IPS-18a (cell line): ENCODE data around the gene FBXL12.
"Not testable (repeated sequence)": the region's sequence is repeated elsewhere in the genome, so short reads cannot be mapped to it uniquely, and the experiment has no call there.

Experiments
- H3K27ac ChIP-seq: one replicate; pipeline ENCODE4 v1.5.1; 2013; ENCODE audit warnings: low read length
- H3K27me3 ChIP-seq: one replicate; pipeline ENCODE4 v1.6.1; 2013; ENCODE audit warnings: mild to moderate bottlenecking, low read length; ENCODE audit not compliant: control insufficient read depth, insufficient read depth
- H3K36me3 ChIP-seq: one replicate; pipeline ENCODE4 v1.6.1; 2013; ENCODE audit warnings: low read depth, low read length; ENCODE audit not compliant: control insufficient read depth
- H3K4me1 ChIP-seq: one replicate; pipeline ENCODE4 v1.6.1; 2013; ENCODE audit warnings: low read depth, low read length; ENCODE audit not compliant: control insufficient read depth
- H3K4me3 ChIP-seq: one replicate; pipeline ENCODE4 v1.5.1; 2013; ENCODE audit warnings: low read length
- H3K9ac ChIP-seq: one replicate; pipeline ENCODE4 v1.6.1; 2013; ENCODE audit warnings: mild to moderate bottlenecking, low read length, moderate library complexity
- H3K9me3 ChIP-seq: one replicate; pipeline ENCODE4 v1.6.1; 2013; ENCODE audit warnings: low read depth, low read length; ENCODE audit not compliant: control insufficient read depth

FBXL12 gene

GRCh38 chr19:9854282-9854846 lies 35.5 kb upstream of the FBXL12 start:
- H3K4me3 ChIP-seq, result no peak overlapping the region
- no peak overlapping the region for H3K9ac ChIP-seq
- no peak overlapping the region for H3K27ac ChIP-seq
- no peaks in the 10 kb centered on the region for H3K9me3 ChIP-seq
- H3K4me1 ChIP-seq, result no peaks in the 10 kb centered on the region
- H3K36me3 ChIP-seq, result peaks cover 16% of the 10 kb centered on the region
- H3K27me3 ChIP-seq, result no peaks in the 10 kb centered on the region

DNA sequence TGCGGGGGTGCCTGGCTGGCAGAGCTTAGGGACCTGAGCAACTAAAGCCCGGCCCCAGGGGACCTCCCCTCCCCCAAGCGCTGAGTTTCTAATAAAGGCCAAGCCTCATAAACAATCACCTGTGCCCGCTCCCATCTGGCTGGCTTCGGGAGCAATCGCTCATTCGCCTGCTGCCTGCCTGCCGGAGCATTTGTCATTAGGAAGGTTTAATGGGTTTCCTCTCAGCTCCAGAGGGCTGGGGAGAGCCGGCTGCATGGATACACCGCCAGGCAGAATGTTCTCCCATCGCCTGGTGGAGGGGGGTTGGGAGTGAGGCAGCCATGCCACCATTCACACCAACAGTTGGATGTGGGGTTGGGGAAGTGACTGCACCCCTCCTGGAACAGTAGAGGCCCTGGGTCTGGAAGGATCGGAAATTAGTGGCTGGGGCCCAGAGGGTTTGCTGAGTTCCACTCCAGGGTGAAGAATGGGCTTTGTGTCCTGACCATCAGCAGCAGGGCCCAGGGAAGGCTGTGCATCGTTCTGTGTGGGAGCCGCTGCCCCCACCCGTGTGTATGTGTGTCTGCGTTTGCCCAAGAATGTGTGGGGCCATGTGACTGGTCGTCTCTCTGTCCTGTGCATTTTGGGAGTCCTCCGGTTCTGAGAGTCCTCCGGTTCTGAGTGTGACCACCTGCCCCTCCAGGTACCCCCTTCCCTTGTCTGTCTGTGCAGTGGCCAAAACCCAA lies 31.5 kb upstream of the FBXL12 start:
- peaks cover 5% of the 10 kb centered on the region for H3K36me3 ChIP-seq
- H3K4me3 ChIP-seq, result no peak overlapping the region
- no peak overlapping the region for H3K9ac ChIP-seq
- no peaks in the 10 kb centered on the region for H3K9me3 ChIP-seq
- no peaks in the 10 kb centered on the region for H3K4me1 ChIP-seq
- no peak overlapping the region for H3K27ac ChIP-seq
- no peaks in the 10 kb centered on the region for H3K27me3 ChIP-seq

- no peak overlapping the region for H3K4me3 ChIP-seq
- H3K9me3 ChIP-seq, result no peaks in the 10 kb centered on the region
- no peak overlapping the region for H3K27ac ChIP-seq
- no peaks in the 10 kb centered on the region for H3K4me1 ChIP-seq
- no peak overlapping the region for H3K9ac ChIP-seq
- H3K36me3 ChIP-seq, result peaks cover 9% of the 10 kb centered on the region
- no peaks in the 10 kb centered on the region for H3K27me3 ChIP-seq
These were observed 30.9 kb upstream of the FBXL12 start for GRCh38 chr19:9849791-9850190.

GRCh38 chr19:9848762-9849161 lies 29.9 kb upstream of the FBXL12 start:
- Histone ChIP-seq H3K36me3 (peaks cover 12% of the 10 kb centered on the region), H3K9ac (no peak overlapping the region), H3K9me3 (no peaks in the 10 kb centered on the region), H3K4me3 (no peak overlapping the region), H3K4me1 (no peaks in the 10 kb centered on the region), H3K27me3 (no peaks in the 10 kb centered on the region), H3K27ac (no peak overlapping the region)

- Histone ChIP-seq H3K4me1 (no peaks in the 10 kb centered on the region), H3K9me3 (no peaks in the 10 kb centered on the region), H3K9ac (no peak overlapping the region)
These were observed 29.2 kb upstream of the FBXL12 start for GRCh38 chr19:9848060-9848459.

GRCh38 chr19:9847087-9847671 lies 28.3 kb upstream of the FBXL12 start:
- Histone ChIP-seq H3K4me3 (no peak overlapping the region), H3K27ac (no peak overlapping the region), H3K9me3 (no peaks in the 10 kb centered on the region), H3K4me1 (no peaks in the 10 kb centered on the region), H3K27me3 (no peaks in the 10 kb centered on the region), H3K36me3 (peaks cover 25% of the 10 kb centered on the region), H3K9ac (no peak overlapping the region)

More at GRCh38 chr19:9848060-9848459, 29.2 kb upstream of the FBXL12 start:
- H3K36me3 ChIP-seq, result peaks cover 17% of the 10 kb centered on the region
- no peak overlapping the region for H3K27ac ChIP-seq
- no peaks in the 10 kb centered on the region for H3K27me3 ChIP-seq
- H3K4me3 ChIP-seq, result no peak overlapping the region

DNA sequence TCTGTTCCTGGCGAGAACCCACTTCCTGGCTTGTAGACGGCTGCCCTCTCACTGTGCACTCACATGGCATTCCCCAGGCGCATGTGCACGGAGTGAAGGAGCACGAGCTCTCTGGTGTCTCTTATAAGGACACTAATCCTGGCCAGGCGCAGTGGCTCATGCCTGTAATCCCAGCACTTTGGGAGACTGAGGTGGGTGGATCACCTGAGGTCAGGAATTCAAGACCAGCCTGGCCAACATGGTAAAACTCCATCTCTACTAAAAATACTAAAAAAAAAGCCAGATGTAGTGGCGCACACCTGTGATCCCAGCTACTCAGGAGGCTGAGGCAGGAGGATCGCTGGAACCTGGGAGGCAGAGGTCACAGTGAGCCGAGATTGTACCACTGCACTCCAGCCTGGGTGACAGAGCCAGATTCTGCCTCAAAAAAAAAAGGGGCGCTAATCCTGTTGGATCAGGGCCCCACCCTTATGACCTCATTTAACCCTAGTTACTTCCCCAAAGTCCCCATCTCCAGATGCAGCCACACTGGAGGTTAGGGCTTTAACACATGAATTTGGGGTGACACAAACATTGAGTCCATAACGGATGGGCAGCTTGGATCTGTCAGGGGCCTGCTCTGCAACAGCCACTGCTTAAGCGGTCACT lies 24.9 kb upstream of the FBXL12 start:
- not testable (repeated sequence) for H3K27ac ChIP-seq, H3K4me3 ChIP-seq, H3K27me3 ChIP-seq, H3K9ac ChIP-seq, H3K9me3 ChIP-seq, H3K4me1 ChIP-seq
- peaks cover 44% of the 10 kb centered on the region for H3K36me3 ChIP-seq

DNA sequence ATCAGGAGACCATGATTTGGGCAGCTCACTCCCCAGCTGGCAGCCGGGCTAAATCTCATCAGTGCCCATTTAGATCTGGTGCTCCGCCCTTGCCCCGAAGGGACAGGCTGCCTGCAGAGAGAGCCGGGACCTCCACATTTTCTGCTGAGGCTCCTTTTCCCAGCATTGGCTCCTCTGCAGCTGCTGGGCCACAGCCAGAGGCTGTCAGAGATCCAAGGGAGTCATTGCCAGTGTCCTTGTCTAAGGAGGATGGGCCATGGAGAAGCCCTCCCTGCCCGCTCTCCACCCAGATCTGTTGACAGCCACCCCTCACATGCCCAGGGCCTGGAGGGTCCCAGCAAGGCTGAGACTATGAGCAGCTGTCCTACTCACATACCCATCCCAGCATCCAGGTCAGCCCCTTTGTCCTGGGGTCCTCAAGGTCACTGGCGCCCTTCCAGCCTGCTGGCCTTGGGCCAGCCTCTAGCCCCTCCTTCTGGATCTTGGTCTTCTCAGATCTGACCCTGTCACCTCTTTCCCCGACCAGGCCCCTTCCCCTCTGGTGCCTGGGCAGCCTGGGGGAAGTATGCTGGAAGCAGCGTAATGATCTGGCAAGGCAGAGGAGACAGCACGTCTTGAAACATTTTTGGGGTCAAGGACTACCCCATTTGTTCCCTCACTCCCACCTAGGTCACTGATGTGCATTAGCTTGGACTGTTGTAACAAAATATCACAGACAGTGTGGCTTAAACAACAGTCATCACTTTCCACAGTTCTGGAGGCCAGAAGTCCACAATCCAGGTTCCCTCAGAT lies 24.2 kb upstream of the FBXL12 start:
- Histone ChIP-seq H3K36me3 (peaks cover 48% of the 10 kb centered on the region), H3K27ac (no peak overlapping the region), H3K9me3 (no peaks in the 10 kb centered on the region)

GRCh38 chr19:9839415-9839814 lies 20.5 kb upstream of the FBXL12 start:
- peaks cover 4% of the 10 kb centered on the region for H3K4me1 ChIP-seq
- no peaks in the 10 kb centered on the region for H3K9me3 ChIP-seq
- peaks cover 41% of the 10 kb centered on the region for H3K36me3 ChIP-seq
- no peak overlapping the region for H3K9ac ChIP-seq
- no peak overlapping the region for H3K27ac ChIP-seq
- no peaks in the 10 kb centered on the region for H3K27me3 ChIP-seq
- H3K4me3 ChIP-seq, result no peak overlapping the region

More for the DNA sequence above, 24.2 kb upstream of the FBXL12 start:
- no peak overlapping the region for H3K9ac ChIP-seq
- H3K4me1 ChIP-seq, result no peaks in the 10 kb centered on the region
- H3K4me3 ChIP-seq, result no peak overlapping the region
- no peaks in the 10 kb centered on the region for H3K27me3 ChIP-seq

- H3K36me3 ChIP-seq, result peaks cover 34% of the 10 kb centered on the region
- H3K9ac ChIP-seq, result no peak overlapping the region
- H3K27ac ChIP-seq, result no peak overlapping the region
- peaks cover 4% of the 10 kb centered on the region for H3K4me1 ChIP-seq
- H3K27me3 ChIP-seq, result no peaks in the 10 kb centered on the region
- H3K4me3 ChIP-seq, result no peak overlapping the region
- H3K9me3 ChIP-seq, result no peaks in the 10 kb centered on the region
These were observed 19.4 kb upstream of the FBXL12 start for GRCh38 chr19:9838324-9838723.

- Histone ChIP-seq H3K9me3 (no peaks in the 10 kb centered on the region), H3K27ac (no peak overlapping the region), H3K9ac (peak overlapping the region; percentile 46), H3K4me3 (peak overlapping the region; percentile 68), H3K27me3 (no peaks in the 10 kb centered on the region), H3K4me1 (peaks cover 4% of the 10 kb centered on the region), H3K36me3 (peaks cover 12% of the 10 kb centered on the region)
These were observed 17.1 kb upstream of the FBXL12 start for GRCh38 chr19:9836021-9836420.
